NB4 (cell line): ENCODE results near the gene ZNF433.
A peak's percentile ranks its signal among the peaks of the same experiment; 100 is the strongest.

Experiments
- DNase-seq: peaks from one replicate; pipeline ENCODE4 v3.0.0; 2010; ENCODE audit warnings: low read depth
- H3K4me3 ChIP-seq: one replicate; pipeline ENCODE4 v1.5.1; 2011; ENCODE audit warnings: mild to moderate bottlenecking, low read depth, low read length, moderate library complexity
- MYC ChIP-seq: IDR thresholded peaks from 2 replicates; pipeline ENCODE4 v1.6.1; 2011; ENCODE audit warnings: low read depth, low read length
- POLR2A ChIP-seq: IDR thresholded peaks from 2 replicates; pipeline ENCODE4 v1.6.1; 2011; ENCODE audit warnings: mild to moderate bottlenecking; ENCODE audit not compliant: insufficient read length; ENCODE audit errors: extremely low read depth
- TF ChIP-seq, protein P1 (sequence below): IDR thresholded peaks from 2 replicates; pipeline ENCODE4 v1.6.1; 2011; ENCODE audit warnings: low read depth, low read length
- TF ChIP-seq, protein P2 (sequence below): IDR thresholded peaks from one replicate; pipeline ENCODE4 v1.5.1; 2012; ENCODE audit warnings: low read depth, low read length

The ZNF433 gene

GRCh38 chr19:12055784-12056183, 20.3 kb upstream of the ZNF433 start:
- TF ChIP-seq, protein P1, sequence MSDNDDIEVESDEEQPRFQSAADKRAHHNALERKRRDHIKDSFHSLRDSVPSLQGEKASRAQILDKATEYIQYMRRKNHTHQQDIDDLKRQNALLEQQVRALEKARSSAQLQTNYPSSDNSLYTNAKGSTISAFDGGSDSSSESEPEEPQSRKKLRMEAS = no peak
- TF ChIP-seq POLR2A (no peak), MYC (no peak)
- TF ChIP-seq, protein P2, sequence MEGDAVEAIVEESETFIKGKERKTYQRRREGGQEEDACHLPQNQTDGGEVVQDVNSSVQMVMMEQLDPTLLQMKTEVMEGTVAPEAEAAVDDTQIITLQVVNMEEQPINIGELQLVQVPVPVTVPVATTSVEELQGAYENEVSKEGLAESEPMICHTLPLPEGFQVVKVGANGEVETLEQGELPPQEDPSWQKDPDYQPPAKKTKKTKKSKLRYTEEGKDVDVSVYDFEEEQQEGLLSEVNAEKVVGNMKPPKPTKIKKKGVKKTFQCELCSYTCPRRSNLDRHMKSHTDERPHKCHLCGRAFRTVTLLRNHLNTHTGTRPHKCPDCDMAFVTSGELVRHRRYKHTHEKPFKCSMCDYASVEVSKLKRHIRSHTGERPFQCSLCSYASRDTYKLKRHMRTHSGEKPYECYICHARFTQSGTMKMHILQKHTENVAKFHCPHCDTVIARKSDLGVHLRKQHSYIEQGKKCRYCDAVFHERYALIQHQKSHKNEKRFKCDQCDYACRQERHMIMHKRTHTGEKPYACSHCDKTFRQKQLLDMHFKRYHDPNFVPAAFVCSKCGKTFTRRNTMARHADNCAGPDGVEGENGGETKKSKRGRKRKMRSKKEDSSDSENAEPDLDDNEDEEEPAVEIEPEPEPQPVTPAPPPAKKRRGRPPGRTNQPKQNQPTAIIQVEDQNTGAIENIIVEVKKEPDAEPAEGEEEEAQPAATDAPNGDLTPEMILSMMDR = no peak
- DNase-seq = no peak
- H3K4me3 ChIP-seq = no peak overlapping the region

DNA sequence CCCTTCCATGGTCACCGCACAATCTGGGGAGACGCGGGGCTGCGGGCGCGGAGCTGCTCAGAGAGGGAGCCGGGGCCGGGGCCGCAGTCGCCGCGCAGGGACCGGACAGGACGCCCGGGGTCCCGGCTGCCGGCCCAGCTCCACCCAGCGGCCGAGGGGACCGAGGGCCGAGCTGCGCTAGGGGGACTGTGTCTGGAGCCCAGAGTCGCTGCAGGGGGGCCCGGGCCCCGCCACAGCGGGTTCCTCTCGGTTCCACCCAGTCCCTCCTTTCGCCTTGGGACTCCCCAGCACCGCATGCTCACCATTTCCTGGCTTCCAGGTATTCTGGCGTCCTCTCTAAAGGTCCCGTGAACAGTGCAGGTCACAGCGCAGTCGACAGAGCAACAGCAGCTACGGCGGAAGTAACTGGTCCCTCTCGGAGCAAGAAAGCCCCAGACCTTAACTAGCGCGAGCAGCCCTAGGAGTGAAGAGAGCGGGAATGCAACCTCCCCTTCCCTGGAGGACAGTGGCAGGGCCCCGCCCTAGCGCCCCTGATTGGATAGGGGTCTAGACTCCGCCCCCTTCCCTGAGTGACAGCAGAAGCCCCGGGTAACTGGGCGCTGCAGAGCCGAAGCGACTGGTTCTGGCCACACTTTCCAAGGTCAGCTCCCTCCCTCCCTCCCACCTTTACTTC, 17.2 kb upstream of the ZNF433 start, which contains the start of gene ZNF878:
Gene ZNF878, minus strand, starts transcription at position 465 of the 673 bp plus-strand sequence. Its CDS starts 160 bp downstream, at position 305.
- peak; percentile 96 for DNase-seq

DNA sequence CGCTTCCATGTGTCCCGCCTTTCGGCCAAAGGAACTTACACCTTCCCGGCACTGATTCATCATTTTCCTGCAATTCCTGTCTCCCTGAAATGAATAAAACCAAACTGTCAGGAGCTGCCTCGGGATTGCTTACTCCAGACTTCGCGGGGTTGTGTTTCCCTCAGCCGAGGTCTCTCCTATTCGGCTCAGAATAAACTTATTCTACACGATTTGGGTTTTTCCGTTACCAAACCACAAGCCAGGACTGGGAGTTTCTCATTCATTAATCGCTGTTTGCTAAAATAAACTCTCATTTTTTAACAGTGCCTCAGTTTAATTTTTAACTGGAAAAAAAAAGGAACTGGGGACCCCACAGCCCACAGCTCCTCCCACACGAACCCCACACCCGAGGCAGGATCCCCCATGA, 16.6 kb upstream of the ZNF433 start:
- peak overlapping the region; percentile 77 for H3K4me3 ChIP-seq
- TF ChIP-seq MYC (no peak), POLR2A (no peak)
- TF ChIP-seq, protein P1 = no peak
- TF ChIP-seq, protein P2 = no peak

More for the DNA sequence above, 17.2 kb upstream of the ZNF433 start, which contains the start of gene ZNF878:
- H3K4me3 ChIP-seq = peak within 1 kb of the TSS; percentile 77
- peak; percentile 90 for TF ChIP-seq POLR2A
- TF ChIP-seq MYC = no peak
- TF ChIP-seq, protein P2 = peak; percentile 27
- TF ChIP-seq, protein P1 = 0 out of 2 replicates have a peak, but pooled peaks have one; percentile 48

DNA sequence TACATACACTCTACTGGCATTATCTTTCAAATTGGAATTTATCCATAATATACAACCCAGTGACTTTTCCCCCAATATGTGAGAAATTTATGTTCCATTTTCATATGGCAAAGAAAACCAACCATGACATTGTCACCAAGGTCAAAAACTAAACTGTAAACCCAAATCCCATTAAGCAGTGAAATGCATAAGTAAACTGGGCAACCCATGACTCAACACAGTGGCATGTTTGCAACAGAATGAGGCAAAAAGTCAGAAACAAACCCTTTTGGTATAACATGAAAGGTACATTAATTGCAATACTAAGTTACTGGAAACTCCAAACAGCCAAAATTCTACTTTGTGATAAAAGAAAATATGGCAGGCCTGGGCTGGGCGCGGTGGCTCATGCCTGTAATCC, 12.4 kb upstream of the ZNF433 start:
- TF ChIP-seq MYC (no peak), POLR2A (no peak)
- TF ChIP-seq, protein P2 = no peak
- TF ChIP-seq, protein P1 = no peak
- DNase-seq = no peak
- H3K4me3 ChIP-seq = no peak overlapping the region

More for the DNA sequence above, 16.6 kb upstream of the ZNF433 start:
- no peak for DNase-seq

DNA sequence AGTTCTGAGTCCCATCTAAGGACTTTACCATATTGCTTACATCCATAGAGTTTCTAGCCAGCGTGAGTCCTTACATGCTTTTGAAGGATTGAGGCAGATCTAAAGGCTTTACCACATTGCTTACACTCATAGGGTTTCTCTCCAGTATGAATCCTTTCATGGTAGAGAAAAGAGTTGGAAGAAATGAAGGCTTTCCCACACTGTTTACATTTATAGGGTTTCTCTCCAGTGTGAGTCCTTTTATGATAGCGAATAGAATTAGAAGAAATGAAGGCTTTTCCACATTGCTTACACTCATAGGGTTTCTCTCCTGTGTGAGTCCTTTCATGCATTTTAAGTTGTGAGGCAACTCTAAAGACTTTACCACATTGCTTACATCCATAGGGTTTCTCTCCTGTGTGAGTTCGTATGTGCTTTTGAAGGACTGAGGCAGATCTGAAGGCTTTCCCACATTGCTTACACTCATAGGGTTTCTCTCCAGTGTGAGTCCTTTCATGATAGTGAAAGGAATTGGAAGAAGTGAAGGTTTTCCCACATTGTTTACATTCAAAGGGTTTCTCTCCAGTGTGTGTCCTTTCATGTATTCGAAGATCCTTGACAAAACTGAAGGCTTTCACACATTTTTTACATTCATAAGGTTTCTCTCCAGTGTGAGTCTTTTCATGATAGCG, 8.4 kb upstream of the ZNF433 start:
- TF ChIP-seq, protein P2 = no peak
- no peak for TF ChIP-seq POLR2A
- TF ChIP-seq MYC = no peak
- TF ChIP-seq, protein P1 = no peak
- no peak overlapping the region for H3K4me3 ChIP-seq
- no peak for DNase-seq
